GM19468 (cell line): ENCODE data around the gene ANO3.
"Not testable (repeated sequence)": the region's sequence is repeated elsewhere in the genome, so short reads cannot be mapped to it uniquely, and the experiment has no call there.

Experiments used
- ATAC-seq: cut with Tn5 transposase; IDR thresholded peaks from one replicate; pipeline ENCODE4 v1.9.1; 2021; ENCODE audit warnings: mild to moderate bottlenecking, moderate library complexity, moderate number of reproducible peaks; ENCODE audit not compliant: unreplicated experiment; ENCODE audit errors: extremely low read depth

ANO3 gene

DNA sequence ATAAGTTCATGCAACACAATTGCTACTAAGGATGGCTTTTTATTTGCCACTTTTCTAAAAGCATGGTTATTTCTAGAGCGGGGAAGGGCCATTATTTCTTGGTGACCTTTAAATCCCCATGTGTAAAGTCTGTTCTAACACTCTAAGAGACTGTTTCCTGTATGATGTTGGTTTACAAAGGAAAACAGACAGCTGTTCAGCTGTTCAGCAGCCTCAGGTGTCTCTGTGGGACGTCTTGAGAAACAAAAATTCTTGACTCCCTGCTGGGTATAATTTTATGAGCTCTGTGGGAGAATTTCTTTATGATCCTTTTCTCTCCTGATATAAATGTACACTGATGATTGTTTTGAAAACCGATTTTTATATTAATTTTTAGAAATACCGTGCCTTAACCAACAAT lies 226.3 kb downstream of the ANO3 start:
- ATAC-seq: no peak

DNA sequence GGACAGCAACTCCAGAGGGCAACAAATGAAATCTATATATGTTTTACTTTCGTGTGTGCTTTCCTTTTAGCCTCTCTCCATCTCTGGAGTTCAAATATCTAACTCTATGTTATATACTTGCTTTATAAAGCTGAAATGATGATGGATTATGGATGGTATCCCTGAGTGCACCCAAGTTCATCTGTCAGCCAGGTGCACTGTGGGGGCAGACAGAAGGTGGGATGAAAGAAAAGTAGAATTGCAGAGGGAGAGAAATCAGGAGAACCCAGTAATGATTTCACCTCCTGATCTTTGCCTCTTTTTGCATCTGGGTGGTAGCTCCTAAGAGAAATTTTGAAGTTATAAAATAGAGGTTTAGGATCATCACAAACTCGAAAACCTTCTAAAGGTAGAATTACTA lies 237.7 kb downstream of the ANO3 start:
- no peak for ATAC-seq

DNA sequence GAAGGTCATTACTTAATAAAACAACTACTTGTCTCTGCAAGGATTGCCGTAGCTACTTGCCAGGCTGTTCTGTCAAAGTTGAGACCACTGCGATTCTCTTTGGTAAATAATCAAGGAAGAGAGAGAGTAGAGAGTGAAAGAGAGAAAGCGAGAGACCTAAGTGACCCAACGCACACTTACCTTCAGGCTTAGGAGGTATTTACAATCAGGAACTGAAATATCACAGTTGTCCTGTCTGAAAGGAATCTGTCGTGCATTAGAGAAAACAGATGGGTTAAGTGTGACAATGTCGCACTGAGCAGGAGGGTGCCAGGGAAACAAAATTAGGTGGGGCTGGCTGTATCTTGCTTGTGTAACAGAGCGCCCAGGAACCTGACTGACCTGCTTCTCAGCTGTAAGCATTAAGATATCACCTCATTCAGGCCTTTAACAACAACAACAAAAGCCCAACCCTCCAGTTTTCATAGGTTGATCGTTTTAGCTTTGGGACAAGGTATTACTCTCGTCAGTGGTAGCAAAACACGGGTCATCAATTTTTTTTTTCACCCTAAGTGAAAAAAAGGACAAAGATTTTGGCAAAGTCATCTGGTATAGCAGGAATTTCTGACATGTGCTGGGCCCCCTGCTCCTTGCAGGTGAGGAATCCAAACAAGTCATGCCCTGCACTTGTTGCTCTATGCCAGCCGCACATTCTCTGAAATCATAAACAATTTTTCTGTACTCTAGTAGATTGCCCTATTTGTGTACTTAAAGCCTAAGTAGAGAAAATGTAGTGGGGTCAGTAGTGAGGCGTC lies 240.1 kb downstream of the ANO3 start, which contains the start of gene MUC15:
MUC15 (minus strand) TSS at position 403 of the 794 bp plus-strand sequence. CDS start 5,169 bp downstream, outside the sequence.
- ATAC-seq: no peak

DNA sequence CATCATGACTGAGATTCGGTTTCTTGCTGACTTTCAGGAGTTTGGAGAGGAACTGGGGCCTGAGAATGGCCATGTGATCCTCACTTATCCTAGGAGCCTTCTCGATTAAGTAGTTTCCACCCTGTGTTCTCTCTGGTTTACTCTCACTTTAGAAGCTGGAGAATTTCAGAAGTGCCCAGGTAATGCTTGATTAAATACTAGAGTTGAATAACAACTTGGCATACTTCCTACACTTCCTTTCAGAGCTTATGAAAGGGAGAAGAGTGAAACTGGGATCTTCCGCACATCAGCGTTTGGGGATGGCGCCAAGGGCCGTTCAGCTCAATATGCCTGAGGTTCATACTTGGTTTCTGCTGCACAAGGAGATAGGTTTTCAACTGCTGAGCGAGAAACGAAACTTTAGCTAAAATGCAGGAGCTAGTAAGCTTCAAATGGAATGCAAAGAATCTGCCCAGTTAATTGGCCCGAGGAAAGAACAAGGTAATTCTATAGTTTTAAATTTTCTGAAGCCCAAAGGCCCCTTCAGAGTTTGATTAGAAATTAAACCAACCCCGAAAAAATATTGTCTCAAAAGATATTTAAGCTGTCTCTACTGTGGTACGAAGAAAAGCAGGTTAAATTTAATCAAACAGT lies 241.0 kb downstream of the ANO3 start:
- no peak for ATAC-seq

DNA sequence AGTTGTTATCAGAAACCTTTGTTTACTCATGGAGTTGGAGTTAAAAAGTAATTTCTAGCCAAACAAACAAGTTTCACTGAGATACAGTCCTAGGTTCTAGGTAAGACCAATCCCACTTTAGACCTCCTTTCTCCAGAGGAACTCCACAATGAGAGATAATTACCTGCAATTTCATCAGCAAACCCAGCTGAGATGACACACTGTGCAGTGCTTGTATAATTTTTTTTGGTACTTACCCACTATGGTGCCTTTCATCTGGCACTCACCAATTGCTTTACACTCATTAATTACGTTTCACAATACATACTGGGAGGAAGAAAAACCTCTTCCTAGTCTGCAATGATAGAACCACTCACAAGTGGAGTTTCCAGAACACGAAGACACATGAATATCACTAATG lies 242.0 kb downstream of the ANO3 start:
- ATAC-seq: no peak

DNA sequence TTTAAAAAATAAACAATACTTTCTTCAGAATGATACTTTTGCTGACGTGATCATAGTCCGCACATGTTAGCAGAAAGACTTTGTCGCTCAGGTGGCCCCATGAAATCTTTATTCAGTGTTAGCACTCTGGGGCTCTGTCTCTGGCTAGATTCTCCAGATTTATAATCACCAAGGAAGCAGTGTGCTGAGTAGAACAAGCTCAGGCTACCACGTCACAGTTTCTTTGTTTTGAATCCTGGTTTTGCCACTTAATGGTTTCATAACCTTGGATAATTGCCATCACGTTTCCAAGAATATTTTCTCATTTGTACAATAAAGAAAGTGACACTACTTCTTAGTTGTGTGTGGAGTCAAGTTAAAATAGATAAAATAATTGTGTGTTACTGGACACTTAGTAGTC lies 244.0 kb downstream of the ANO3 start:
- no peak for ATAC-seq

DNA sequence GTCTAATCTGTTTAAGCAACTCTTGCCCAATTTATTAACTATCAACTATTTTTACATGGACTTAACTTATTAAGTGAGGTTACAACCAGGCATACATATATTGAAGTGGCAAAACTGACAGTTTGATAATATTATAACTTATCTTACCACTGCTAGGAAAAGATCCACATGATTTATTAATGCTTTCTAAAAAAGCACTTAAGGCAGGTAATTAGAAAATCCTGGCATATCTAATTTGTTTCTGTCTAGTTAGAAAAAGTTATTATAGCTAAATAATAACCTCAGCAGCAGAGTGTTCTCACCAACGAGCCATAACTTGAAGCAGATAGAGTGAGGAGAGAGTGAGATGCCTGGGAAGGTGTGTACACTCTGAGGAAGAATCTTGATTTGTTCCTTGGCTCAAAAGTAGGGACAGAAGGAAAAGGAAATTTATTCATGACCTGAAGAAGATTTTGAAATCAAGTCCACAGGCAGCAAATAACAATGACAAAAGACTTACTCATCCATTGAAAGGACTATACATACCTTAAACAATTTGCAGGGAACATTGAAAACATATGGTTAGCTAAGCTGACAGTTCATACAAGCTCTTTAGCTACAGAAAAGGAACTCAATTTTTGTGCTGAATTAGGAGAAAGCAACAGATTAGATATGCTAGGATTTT lies 247.2 kb downstream of the ANO3 start:
- ATAC-seq: no peak

DNA sequence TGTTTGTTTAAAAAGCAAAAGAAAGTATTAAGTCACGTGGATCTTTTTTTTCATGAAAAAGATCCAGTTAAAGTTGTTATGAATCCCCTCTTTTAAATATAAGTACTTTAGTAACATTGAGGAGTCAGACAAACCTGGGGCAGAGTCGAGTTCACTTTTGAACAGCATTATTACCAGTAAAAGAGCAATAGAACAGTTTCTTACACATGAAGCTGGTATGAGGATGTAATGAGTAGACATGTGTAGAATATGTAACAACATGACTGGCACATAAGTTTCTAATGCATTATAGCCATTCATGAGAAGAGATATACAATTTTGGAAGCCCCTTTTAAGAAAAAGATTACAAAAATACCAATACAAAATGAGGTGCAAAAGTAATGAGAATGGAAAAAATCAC lies 247.8 kb downstream of the ANO3 start:
- ATAC-seq: no peak

DNA sequence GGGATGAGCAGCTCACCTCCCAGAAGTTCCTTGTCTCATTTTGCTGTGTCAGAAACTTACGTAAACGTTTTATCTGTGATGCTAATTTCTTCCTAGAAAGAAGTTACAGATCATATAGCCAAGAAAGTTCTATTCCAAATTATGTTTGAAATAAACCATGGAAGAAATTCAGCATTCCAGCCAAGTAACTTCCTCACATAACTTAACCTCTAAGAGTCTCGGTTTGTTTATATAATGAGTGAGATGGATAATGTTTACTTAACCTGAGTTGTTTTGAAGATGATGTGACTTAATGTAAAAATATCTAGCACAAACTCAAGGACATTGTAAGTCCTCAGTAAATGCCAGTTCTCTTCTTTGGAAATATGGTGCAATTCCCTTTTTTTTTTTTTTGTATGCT lies 249.0 kb downstream of the ANO3 start:
- no peak for ATAC-seq

DNA sequence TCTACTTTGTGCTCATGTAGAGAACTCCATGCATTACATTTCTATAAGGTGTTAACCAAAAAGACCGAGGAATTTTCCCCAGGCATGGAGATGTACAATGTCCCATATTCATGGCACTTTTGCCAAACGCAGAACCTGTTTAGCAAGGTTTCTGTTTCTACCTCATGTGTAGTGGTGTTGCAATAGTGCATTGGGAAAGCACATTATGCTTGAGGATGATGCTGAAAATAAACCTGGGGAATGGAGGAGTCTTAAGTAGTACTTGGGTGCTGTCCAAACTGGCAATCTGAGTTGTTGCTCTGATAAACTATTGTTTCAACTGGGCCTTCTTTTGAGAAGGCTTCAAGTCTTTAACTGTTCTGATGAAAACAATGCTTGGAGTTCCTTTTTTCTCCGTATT lies 251.6 kb downstream of the ANO3 start:
- ATAC-seq: no peak

DNA sequence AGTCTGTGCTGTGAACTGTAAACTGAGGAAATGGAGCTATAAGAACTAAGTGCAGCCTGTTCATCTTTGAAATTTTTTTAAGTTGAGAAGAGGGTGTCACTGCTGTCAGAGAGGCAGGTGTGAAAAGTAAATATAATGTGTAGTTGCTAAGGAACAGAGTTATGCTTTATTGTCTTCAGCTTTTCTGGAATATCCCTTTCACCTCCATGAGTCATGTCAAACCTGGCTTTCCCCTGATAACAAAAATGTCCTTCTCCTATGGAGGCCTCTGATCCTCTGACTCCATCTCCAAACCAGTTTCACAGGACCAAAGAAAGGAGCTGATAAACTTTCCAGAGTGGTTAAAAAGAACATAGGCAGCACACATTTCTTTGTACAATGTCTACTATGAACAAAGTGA lies 252.9 kb downstream of the ANO3 start:
- no peak for ATAC-seq

DNA sequence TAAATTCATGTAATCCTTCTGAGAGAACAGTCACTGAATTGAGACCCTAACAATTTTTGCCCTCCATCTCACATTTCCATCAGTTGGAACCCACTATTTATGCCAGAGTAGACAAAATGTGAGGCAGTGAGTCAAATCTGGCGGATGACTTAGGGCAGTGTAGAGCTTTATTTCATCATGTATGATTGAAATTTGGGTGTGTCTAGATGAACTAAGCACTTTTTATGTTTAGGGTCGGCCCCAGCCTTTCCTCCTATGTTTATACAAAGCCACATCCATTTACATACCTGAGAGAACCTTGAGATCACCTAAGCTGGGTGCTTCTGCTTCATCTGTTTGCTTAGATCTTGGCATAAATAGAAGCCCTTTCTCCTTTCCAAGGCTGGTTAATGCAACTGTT lies 255.1 kb downstream of the ANO3 start:
- ATAC-seq: no peak

DNA sequence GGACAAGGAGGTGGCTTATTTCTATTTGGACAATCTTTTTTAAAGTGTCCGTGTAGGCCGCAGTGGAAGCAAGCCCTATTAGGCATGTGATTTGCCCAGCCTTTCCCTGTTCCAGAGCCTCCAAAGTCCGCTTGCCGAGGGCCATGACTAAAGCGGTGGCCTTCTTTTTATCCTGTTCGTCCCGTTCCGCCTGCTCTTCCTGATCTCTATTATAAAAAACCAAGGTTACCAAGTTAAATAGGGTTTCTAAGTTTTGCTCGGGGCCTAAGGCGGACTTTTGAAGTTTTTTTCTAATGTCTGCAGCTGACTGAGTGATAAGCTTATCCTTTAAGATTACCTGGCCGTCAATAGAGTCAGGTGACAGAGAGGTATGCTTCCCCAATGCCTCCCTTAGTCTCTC lies 261.8 kb downstream of the ANO3 start:
- no peak for ATAC-seq

DNA sequence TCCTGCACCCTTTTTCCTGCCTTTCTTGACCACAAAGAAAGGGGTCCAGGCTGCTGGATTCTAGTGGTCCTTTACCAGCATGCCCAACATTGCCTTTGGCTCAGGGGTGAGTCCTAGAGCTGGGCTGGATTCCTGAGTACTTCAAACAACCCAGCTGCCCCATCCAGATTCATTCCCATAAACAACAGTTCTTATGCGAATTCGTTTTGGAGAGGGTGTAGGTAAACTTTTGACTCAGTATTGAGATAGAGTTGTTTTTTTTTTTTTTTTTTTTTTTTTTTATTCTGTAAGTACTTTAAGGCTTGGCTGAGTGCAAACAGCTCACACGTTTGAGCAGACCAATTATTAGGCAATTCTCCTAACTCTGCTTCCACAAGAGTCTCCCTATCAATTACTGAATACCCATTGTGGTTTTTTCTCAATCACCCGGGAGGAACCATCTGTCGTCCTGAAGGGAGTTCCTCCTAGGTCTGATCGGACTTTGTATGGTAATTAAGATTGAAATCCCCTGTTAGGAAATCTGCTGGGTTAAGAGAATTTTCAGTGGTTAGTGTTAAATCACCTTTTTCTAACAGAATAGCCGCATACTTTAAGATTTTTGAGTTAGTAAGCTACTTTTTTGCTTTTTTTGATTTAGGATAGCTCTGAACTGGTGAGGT lies 263.4 kb downstream of the ANO3 start:
- not testable (repeated sequence) for ATAC-seq

DNA sequence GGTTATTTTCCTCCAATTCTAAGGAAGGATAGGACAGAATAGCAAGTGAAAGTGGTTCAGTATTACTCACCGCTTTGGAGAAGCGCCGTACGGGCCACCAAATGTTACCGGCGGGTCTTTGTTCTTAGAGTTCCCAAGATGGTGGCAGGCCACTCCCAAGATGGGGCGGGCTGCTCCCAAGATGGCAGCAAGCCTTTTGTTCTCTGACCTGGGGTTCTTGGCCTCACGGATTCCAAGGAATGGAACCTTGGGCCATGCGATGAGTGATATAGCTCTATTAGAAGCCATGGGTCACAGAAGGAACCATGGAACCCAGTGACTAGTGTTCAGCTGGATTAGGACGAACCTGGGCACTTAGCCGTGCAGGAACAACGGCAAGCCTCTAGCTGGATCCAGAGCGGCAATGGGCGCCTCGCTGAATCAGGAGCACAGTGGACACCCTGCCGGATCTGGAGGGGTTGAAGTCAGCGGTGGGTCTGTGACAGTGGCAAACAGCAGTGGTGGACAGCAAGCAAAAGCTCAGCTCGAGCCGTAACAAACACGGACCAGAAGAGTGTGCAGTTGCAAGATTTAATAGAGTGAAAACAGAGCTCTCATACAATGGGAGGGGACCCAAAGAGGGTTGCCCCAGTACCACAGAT lies 265.2 kb downstream of the ANO3 start:
- ATAC-seq: not testable (repeated sequence)

DNA sequence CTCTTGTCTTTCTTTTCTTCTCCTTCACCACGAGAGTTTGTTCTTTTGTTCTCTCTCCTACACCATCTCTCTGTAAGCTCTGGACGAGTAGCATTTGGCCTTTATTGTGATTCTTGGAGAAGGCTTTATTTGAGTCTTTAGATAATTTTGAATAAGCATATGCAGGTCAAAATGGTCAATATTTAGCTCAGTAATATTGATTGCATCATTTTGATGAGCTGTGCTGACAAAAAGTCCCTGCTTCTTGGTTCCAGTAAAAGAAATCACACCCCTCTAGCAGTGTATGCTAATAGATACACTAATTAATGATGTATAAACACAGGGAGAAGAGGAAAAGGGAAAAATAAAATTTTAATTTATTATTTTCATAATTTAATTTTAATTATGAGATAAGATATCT lies 266.0 kb downstream of the ANO3 start:
- no peak for ATAC-seq

DNA sequence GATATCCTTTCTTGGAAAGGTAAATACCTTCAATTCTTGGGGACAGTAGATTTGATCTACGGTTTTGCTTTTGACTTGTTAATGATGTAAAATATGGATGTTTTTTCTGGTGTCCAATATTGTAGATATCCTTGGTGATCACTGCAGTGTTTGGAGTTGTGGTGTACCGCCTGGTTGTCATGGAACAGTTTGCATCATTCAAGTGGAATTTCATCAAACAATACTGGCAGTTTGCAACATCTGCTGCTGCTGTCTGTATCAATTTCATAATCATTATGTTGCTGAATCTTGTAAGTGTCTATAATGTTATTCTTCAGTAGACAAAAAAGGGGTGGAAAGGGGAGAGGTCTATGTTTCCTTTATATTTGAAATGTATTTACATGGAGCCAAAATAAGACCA lies 267.5 kb downstream of the ANO3 start:
- ATAC-seq: no peak

DNA sequence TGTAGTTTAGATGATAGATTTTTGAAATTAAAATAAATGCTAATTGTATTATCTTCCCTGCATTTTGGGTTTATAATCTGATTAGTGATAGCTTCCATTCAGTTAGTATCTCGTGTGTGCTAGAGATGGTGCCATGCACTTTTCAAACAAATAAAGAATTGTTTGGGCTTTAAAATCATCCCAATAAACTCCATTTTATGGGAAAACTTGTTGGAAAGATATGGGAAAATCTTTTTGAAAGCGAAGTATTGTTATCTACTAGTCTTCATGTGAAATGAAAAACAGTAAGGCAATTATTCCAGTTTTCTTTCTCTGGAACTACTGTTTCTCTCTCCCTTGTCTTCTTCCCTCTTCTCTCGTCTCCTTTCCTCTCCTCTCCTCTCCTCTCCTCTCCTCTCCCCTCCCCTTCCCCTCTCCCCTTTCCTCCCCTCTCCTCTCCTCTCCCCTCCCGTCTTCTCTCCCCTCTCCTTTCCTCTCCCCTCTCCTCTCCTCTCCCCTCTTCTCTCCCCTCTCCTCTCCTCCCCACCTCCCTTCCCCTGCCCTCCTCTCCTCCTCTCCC lies 268.0 kb downstream of the ANO3 start:
- ATAC-seq: no peak

DNA sequence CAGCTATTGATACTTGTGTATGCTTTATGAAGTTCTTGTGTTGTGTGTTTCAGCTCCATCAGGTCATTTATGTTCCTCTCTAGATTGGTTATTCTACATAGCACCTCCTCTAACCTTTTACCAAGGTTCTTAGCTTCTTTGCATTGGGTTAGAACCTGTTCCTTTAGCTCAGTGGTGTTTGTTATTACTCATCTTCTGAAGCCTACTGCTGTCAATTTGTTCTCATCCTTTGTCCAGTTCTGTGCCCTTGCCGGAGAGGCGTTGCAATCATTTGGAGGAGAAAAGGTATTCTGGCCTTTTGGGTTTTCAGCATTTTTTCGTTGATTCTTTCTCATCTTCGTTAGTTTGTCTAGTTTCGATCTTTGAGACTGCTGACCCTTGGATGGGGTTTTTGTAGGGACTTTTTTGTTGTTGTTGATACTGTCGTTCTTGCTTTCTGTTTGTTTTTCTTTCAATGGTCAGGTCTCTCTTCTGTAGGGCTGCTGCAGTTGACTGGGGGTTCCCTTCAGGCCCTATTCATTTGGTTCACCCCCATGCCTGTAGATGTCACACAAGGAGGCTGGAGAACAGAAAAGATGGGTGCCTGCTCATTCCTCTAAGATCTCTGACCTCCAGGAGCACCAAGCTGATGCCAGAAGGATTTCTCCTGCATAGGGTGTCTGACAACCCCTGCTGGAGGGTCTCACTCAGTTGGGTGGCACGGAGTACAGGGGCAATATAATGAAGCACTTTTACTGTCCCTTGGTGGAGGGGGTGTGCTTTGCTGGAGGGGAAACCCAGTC lies 276.0 kb downstream of the ANO3 start:
- ATAC-seq: no peak
